GM18951 (cell line): Measurements from ENCODE around the gene LONP1.
"Not testable (repeated sequence)": the region's sequence is repeated elsewhere in the genome, so short reads cannot be mapped to it uniquely, and the experiment has no call there.

Experiments used
- POLR2A ChIP-seq: IDR thresholded peaks from 4 replicates; pipeline ENCODE4 v1.6.1; 2011; ENCODE audit warnings: mild to moderate bottlenecking; ENCODE audit not compliant: insufficient read length, insufficient read depth; ENCODE audit errors: extremely low read depth
- in situ Hi-C: fragments of 300-500 bp; cut with MboI; formaldehyde crosslinking; loops from one replicate; pipeline ENCODE4 v1.12.0; 2022; ENCODE audit warnings: low sequenced_read_pairs, mixed read lengths, inconsistent platforms; ENCODE audit not compliant: unreplicated experiment

Gene LONP1

GRCh38 chr19:5693195-5694166 lies 26.5 kb downstream of the LONP1 start:
- TF ChIP-seq POLR2A = no peak
- in situ Hi-C loops = no loop called here

DNA sequence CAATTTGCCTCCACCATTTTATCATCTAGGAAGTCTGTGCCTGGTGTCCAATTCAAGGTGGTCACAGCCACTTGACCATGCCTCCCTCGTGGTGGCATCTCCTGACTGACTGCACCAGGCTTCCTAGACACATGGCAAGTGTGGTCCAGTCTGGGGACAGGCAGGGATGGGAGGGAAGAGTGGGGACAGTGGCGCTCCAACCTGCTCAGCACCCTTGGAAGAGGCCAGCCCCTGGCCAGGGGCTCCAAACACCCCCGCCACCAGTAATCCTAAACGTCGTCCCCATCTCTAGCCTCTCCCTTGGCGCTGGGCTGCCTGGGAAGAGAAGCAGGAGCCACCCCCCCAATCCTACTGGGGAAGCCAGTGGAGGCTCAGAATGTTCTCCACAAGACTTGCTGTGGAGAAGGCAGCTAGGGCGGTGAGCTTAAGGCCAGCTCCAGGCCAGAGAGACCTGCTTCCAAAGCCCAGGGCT lies 27.2 kb downstream of the LONP1 start:
- in situ Hi-C loops = no loop called here
- peak; percentile 14 for TF ChIP-seq POLR2A

- TF ChIP-seq POLR2A = no peak
- in situ Hi-C loops = no loop called here
Measured at GRCh38 chr19:5691822-5692722, 27.9 kb downstream of the LONP1 start.

- in situ Hi-C loops = no loop called here
- TF ChIP-seq POLR2A = no peak
Measured at GRCh38 chr19:5690955-5691821, 28.8 kb downstream of the LONP1 start.

- in situ Hi-C loops = no loop called here
- peak; percentile 99 for TF ChIP-seq POLR2A
Measured at GRCh38 chr19:5690125-5690954, 29.6 kb downstream of the LONP1 start, which contains the start of gene RPL36. Gene RPL36 (plus strand): TSS chr19:5690295. CDS start chr19:5690508, 213 bp downstream.

DNA sequence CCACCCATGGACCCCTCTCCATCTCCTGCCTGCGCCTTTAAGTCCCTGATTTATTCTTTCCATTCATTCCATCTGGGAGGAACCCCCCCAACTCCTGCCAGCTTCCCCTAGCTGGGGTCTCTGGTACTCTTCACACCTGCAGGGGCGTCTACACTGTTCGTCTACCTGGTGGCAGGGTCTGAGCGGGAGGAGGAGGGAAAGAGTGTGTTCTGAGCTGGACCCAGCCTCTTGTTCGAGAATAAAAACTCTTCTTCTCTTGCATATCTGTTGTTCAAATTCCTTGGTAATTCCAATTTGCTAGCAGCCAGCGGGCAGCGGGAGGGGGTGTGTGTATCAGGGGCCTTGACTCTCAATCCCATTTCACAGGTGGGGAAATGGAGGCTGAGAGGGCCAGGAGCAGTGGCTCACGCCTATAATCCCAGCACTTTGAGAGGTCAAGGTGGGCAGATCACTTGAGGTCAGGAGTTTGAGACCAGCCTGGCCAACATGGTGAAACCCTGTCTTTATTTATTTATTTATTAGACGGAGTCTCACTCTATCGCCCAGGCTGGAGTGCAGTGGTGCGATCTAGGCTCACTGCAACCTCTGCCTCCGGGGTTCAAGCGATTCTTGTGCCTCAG lies 31.6 kb downstream of the LONP1 start:
- in situ Hi-C loops = not testable (repeated sequence)

DNA sequence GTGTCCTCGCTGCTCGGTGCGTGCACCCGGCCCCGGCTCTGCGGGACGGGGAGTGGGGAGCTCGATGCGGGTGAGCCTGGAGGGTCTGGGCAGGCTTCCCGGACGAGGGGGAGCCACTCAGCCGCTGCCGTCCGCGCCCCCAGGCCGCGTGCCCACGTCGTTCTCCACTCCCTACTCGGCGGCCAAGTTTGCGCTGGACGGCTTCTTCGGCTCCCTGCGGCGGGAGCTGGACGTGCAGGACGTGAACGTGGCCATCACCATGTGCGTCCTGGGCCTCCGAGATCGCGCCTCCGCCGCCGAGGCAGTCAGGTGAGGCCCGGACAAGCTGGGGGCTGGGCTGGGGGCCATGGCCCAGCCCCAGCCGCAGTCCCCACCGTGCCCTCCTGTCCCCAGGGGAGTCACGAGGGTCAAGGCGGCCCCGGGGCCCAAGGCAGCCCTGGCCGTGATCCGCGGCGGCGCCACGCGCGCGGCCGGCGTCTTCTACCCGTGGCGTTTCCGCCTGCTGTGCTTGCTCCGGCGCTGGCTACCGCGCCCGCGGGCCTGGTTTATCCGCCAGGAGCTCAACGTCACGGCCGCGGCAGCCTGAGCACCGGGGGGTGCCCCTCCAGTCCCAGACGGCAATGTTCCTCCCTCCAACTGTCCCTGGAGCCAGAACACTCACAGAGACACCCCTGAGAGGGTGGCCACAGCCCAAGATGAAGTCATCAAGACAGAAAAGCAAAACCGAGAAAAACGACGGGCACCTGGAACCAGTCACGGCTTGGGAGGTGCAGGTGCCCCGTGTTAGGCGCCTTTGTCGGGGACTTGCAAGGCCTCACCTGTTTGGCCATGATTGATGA lies 32.4 kb downstream of the LONP1 start:
- in situ Hi-C loops = no loop called here

DNA sequence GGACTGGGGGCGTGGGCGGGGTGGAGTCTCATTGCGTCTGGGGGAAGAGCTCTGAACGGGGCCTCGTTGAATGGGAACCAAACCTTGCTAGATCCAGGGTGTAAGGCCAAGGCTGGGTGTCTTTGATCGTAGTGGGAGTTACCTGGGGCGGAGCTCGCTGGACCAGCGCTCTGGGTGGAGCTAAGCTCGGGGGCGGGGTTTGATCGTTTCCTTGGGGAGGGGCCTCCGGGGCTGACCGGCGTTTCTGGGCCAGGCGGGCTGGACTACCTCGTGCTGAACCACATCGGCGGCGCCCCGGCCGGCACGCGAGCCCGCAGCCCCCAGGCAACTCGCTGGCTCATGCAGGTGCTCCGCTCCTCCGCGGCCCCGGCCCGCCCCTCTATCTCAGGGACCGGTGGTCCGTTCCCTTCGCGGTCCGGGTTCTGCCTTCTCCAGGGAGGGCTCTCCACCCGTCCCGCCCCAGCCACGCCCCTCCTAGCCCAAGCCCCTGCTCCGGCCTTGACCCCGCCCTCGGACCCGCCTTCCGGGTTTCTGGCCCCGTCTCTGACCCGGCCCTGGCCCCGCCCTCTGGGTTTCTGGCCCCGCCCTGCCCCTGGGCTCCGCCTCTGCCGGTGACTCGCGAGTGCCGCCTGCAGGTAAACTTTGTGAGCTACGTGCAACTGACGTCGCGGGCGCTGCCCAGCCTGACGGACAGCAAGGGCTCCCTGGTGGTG lies 33.1 kb downstream of the LONP1 start:
- no peak for TF ChIP-seq POLR2A
- in situ Hi-C loops = no loop called here

More for the DNA sequence above, 32.4 kb downstream of the LONP1 start:
- TF ChIP-seq POLR2A = no peak

GRCh38 chr19:5686326-5686646 lies 33.7 kb downstream of the LONP1 start:
- no peak for TF ChIP-seq POLR2A
- in situ Hi-C loops = no loop called here

- in situ Hi-C loops = no loop called here
- no peak for TF ChIP-seq POLR2A
Measured at GRCh38 chr19:5684694-5685430, 35.1 kb downstream of the LONP1 start.
